Right hindlimb (tissue), 1 donor: ENCODE measurements around the gene AADAT.
A peak's percentile ranks its signal among the peaks of the same experiment; 100 is the strongest.
"Not testable (repeated sequence)": the region's sequence is repeated elsewhere in the genome, so short reads cannot be mapped to it uniquely, and the experiment has no call there.

ENCODE experiments used
- DNase-seq: peaks from one replicate; pipeline ENCODE4 v3.0.0-alpha.2; 2018

The AADAT gene

DNA sequence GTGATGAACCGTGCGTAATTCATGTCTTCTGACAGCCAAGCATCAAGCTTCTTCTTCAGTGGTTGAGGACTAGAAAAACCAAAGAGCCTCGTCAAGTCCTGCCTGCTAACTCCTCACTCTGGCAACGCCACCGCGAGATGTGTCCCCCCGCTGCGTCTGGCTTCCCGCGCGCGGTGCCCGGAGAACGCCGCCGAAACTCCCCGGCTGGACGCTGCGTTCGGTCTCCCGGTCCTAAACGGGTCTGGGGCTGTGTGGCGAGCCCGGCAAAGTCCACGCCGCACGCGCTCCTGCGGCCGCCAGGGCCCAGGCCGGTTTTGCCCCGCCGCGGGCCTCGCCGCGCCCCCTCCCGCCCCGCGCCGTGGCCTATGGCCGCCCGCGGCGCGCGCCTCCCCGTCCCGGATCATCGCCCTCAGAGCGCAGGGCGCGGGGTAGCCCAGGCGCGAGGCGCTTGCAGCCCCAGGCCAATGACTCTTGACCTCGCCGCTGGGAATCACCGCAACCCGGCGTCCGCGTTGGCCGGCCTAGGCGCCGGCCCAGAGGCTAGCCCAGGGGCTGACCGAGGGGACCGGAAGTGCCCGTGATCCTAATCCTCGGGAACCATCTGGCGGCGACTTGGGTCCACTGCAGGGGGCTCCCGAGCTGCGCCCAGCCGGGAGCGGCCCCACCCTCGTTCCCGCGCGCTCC lies at the start of gene AADAT:
Gene AADAT (minus strand): TSS at position 289 of the 684 bp plus-strand sequence. CDS start 266 bp downstream, at position 23.
- peak; percentile 88 for DNase-seq

DNA sequence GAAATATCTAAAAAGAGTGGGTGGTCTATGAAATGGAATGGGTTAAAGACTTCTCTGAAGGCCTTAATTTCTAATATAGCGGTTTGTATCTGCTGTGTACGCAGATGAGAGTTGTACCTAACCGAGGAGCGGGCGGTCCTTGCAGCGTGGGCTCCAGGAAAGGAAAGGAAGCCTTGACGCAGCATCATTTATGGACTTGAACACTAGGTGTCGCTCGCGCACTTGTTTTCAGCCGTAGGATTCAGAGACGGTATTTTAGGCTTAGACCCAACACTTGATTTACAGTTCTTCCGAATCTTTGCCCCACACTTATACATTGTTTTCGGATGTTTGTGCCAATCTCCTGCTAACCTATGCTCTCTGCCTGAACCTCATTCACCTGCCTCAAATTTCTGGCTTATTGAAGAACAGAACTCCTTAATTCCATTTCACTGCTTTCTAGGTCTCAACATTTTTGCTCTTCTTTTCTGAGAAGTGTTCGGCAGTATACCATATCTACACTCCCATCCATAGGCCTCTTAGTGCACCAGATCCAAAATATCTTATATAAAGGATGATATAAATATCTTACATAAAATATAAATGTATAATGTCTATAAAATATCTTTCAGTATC lies 48.9 kb upstream of the AADAT start:
- peak; percentile 76 for DNase-seq

DNA sequence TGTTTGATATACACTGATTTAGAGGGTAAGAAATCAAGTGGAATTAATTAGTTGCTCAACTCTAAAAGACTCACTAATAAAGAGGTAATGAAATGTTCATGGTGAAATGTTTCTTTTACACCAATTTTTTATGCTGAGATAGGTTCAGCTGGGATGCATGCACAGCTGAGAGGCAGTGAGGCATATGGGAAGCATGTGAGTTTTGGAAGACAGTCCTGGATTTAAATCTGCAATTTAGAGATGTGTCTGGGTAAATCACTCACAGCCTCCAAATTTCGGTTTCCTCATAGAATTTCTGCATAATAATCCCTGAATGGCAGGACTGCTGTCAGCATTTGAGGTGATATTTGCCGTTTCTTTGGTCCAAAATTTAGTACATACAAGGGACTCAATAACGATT lies 48.2 kb upstream of the AADAT start:
- no peak for DNase-seq

DNA sequence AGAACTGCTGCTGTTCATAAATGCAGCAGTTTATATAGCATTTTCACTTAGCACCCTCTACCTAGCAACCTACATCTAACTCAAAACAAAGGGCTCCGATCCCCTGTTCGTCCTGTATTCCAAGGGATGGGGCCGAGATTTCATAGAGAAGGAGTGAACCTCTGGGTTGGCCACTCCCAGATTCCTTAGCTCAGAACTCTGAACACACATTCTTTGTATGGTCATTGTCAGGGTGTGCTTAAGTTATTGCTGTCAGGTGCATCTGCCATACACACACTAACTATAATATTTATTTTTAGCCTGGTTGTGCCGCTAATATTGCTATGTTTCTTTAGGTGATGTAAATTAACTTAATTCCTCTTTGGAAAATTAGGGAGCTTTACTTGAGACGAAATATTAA lies 47.7 kb upstream of the AADAT start:
- no peak for DNase-seq

DNA sequence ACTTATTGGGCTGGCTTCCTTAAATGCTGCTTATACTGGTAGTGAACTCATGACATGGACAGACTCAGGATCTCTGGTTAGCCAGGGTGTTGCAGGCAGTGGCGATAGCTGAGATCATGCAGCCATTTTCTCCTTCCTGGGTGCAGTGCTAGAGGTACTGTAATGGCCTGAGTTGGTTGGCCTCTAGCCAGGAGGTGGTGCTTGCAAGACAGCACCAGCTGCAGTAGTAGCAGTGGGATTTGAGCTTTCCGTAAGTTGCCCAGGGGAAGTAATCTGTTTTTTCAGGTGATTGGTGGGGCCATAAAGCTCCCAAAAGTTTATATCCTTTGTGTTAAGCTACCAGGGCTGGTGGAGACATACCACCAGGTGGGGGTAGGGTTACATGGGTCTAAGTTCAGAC lies 45.1 kb upstream of the AADAT start:
- no peak for DNase-seq

DNA sequence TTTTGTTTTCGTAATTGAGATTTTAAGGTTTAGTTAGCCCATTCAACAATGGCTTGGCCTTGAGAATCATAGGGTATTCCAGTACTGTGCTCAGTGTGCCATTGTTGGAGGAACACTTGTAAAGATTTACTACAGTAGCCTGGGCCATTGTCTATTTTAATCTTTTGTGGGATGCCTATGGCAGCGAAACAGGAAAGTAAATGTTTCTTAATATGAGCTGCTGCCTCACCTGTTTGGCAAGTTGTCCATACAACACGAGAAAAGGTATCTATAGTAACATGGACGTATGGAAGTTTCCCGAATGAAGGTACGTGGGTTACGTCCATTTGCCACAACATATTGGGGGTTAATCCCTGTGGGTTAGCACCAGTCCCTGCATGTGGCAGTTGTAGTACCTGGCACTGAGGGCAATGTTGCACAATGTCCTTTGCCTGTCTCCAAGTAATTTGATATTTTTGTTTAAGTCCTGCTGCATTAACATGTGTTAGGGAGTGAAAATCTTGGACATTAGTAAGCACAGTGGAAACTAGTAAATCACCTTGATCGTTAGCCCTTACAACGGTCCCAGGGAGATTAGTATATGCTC lies 38.6 kb upstream of the AADAT start:
- DNase-seq: no peak

DNA sequence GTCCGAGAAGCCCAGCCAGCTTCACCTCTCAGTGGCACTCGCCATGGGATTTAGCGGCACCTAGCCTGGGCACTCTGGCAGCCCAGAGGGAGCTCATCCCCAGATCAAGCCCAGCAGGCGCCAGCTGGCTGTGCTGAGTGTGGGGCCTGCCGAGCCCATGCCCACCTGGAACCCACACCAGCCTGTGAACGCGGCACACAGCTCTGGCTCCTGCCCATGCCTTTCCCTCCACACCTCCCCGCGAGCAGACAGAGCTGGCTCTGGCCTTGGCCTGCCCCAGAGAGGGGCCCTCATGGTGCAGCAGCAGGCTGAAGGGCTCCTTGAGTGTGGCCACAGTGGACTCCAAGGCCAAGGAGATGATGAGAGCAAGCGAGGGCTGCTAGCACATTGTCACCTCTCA lies 38.0 kb upstream of the AADAT start:
- DNase-seq: no peak

DNA sequence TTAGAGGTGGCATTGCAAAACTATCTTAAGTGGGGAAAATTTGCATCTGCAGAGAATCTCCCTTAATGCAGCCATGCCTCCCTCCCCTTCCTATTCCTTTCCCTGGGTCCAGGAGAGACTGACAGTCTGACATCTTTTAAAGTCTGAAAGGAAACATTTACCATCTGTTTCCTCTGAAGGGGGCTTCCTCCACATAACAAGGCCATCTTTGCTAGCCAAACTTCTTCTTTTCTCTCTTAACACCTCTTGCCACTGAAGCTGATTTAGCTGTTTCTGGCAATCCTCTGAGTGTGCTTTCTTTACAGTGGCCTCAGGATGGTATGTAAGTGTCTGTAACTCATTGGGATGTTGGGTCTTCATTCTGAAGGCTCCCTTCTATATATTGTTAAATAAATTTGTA lies 34.6 kb upstream of the AADAT start:
- no peak for DNase-seq

DNA sequence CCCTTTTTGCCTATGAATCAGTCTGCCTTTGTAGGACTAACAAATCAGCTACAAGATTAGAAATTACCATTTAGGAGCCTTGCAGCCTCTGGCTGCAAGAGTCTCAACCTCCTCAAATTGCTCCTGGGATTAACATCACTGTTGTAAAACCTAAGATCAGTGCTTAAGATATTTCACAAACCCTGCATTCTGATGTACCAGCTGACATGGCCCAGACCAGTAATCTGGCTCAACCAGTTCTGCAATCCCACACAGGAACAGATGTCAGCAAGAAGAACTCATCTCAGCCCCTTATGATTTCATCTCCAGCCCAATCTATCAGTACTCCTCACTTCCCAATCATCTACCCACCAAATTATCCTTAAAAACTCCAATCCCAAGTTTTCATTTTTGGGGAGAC lies 32.5 kb upstream of the AADAT start:
- no peak for DNase-seq

DNA sequence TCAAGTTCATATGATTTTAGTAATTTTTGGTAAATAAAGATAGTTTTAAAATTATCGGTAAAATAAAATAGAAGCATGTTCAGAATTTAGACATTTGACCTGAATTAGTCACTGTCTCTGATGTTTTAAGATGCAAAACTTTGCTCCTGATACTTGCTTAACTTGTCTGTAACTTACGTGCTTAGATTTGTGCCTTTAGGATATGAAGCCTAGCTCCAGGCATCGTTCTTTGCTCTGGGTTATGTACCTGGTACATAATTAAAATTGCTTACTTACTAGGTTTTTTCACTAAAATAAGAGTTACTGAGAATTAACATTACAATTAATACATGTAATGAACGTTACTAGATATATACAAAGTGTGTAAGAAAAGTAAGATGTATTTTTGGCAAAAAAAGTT lies 24.9 kb upstream of the AADAT start:
- no peak for DNase-seq

DNA sequence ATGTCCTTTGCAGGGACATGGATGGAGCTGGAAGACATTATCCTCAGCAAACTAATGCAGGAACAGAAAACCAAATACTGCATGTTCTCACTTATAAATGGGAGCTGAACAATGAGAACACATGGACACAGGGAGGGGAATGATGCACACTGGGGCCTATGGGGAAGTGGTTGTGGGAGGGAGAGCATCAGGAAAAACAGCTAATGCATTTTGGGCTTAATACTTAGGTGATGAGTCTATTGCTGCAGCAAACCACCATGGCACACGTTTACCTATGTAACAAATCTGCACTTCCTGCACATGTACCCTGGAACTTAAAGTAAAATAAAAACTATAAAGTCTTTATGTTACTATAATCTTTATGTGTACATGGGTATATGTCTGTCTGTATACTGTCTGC lies 24.4 kb upstream of the AADAT start:
- DNase-seq: not testable (repeated sequence)

DNA sequence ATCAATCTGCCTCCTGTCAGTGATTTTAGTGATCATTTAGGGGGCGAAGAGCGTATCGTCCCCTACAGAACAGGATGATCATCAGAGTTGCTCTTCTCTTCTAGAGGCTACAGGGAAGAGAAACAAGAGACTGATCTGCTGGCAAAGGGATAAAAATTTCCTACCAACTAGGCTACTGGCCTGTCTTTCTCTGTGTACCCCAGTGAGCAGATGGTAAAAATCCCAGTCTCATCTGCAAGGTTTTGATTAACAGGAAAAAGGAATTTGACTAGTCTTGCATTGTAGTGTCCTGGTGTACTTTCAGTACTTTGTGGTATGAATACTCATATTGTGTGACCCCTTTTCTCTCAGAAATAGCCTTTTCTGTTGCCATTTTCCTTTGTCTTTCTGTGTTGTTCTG lies 21.8 kb upstream of the AADAT start:
- no peak for DNase-seq

DNA sequence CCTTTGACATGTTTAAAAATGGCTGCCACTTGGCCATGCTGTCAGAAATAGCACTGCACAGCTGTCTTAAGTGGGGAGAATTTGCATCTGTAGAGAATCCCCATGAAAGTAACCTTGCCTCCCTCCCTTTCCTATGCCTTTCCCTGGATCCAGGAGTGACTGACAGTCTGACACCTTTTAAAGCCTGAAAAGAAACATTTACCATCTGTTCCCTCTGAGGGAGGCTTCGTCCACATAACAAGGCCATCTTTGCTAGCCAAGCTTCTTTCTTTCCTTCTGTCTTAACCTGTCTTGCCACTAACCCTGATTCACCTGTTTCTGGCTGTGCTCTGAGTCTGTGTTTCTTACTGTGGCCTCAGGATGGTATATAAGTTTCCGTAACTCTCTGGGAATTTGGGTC lies 21.3 kb upstream of the AADAT start:
- DNase-seq: no peak

DNA sequence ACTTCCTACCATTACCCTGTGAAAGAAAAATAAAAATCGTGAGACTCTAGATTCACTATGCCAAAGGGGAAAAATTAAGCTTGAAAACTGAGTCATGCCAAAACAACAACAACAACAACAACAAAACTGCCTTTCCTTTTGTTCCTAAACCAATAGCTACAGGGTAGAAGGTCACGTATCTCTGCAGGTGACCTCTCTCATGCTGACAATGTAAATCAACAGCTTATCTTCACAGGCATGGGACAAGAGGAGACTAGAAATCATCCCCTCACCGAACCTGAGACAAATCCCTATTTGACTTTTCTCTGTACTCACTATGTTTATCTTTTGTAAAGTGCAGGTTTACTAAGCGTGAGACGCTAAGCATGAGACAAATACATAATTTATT lies 20.5 kb upstream of the AADAT start:
- DNase-seq: no peak

DNA sequence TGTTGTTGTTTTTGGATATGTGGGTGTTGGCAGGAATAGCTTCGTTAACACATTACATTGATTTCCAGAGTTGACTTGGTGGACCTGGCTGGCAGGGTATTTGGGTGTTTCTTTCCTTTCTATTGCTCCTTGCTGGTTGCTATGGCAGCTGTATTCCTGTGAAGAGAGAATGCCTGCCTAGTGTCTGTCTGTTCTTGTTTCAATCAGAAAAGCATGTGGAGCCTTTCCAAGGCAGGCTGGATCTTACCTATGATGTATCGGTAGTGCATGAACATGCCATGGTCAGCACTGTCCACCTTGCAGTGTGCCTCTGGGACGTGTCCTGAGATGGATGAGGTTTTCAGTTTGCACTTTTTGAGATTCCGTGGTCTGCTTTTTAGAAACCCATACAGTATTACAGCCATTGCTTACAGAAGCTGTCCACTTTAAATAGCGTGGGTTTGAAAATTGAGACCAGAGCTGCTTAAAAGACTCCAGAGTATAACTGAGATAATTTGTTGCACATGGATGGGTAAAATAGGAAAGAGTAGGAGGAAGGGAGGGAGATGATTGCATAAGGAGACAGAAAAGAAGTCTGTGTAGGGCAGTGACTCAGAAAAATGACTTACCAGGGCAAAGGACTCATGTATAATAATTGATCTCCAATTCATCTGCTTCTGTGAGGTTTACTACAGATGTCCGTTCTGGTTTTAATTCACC lies 20.0 kb upstream of the AADAT start:
- DNase-seq: peak; percentile 21

DNA sequence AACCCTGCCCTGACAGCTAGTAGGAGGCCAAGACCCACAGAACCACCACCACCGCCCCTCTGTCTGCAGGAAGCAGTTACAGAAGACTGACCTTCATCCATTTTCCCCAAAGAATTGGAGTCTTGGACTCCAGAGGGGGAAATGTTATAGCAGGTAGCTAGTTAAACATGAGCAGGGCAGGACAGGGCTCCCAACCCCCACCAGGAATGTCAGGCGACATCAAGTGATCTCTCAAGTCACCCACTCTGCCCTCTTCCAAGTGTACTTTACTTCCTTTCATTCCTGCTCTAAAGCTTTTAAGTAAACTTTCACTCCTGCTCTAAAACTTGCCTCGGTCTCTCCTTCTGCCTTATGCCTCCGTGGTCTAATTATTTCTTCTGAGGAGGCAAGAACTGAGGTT lies 17.1 kb upstream of the AADAT start:
- DNase-seq: no peak

DNA sequence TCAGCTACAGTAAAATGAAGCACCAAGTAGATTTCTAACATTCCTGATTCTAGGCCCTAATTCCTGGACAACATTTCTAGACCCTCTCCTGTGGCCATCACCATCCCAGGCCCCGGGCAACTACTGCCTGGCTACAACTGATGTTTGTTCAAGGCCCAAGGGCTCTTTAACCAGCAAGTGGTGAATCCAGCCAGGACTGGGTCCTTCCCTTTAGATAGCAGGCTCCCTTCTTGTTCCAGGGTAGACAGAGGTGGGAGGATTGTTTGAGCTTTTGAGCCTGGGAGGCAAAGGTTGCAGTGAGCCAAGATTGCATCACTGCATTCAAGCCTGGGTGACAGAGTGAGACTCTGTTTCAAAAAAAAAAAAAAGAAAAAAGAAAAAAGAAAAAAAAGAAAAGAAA lies 12.7 kb upstream of the AADAT start:
- no peak for DNase-seq

DNA sequence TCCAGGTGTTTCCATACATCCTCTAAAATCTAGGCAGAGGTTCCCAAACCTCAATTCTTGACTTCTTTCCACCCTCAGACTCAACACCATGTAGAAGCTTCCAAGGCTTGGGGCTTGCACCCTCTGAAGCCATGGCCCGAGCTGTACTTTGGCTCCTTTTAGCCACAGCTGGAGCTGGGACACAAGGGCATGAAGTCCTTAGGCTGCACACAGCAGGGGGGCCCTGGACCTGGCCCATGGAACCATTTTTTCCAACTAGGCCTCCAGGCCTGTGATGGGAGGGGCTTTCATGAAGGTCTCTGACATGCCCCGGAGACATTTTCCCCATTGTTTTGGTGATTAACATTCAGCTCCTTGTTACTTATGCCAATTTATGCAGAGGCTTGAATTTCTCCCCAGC lies 8.4 kb upstream of the AADAT start:
- not testable (repeated sequence) for DNase-seq

DNA sequence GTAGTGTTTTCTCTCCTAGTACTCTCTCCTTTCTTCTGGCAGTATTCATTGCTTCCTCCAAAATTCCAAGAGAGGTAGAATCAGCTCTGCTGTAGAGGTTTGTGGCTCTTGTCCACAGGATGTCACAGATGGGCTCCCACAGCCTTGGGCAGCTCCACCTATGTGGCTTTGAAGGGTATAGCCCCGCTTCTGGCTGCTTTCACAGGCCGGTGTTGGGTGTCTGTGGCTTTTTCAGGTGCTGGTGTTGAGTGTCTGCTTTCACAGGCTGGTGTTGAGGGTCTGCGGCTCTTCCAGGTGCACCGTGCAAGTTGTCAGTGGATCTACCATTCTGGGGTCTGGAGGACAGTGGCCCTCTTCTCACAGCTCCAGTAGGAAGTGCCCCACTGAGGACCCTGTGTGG lies 7.9 kb upstream of the AADAT start:
- DNase-seq: no peak

DNA sequence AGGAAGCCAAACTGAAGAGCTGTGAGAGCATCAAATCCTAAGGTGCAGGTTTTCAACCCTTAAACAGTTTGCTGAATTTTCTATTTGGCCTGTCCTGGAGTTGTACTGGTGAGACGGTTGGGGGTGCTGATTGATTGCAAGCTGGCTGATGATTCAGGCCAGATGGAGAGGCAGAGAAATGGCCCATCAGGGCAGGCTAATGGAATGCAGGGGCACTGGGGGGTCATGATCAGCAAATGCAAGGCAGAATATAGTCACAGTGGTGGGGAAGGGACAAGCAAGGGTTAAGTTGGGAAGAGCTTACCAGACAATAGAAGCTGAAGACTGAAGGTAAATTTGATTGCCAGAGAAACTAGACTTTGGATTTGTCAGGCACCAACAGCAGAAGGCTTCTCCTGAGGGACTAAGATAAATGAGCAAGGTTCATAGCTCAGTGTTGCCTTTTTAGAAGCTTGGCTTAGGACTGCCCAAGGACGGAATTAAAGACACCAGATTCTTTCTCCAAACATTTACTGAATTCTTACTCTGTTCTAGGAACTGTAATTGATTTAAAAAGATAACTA lies 4.3 kb upstream of the AADAT start:
- no peak for DNase-seq

DNA sequence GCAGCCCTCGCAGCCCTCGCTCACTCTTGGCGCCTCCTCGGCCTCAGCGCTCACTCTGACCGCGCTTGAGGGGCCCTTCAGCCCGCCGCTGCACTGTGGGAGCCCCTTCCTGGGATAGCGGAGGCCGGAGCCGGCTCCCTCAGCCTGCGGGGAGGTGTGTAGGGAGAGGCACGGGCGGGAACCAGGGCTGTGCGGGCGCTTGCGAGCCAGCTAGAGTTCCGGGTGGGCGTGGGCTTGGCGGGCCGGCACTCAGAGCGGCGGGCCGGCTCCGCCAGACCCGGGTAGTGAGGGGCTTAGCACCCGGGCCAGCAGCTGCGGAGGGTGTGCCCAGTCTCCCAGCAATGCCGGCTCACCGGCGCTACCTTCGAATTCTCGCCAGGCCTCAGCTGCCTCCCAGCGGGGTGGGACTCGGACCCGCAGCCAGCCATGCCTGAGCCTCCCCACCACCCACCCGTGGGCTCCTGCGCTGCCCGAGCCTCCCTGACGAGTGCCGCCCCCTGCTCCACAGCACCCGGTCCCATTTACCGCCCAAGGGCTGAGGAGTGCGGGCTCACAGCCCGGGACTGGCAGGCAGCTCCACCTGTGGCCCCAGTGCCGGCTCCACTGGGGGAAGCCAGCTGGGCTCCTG lies 1.4 kb upstream of the AADAT start:
- DNase-seq: no peak

DNA sequence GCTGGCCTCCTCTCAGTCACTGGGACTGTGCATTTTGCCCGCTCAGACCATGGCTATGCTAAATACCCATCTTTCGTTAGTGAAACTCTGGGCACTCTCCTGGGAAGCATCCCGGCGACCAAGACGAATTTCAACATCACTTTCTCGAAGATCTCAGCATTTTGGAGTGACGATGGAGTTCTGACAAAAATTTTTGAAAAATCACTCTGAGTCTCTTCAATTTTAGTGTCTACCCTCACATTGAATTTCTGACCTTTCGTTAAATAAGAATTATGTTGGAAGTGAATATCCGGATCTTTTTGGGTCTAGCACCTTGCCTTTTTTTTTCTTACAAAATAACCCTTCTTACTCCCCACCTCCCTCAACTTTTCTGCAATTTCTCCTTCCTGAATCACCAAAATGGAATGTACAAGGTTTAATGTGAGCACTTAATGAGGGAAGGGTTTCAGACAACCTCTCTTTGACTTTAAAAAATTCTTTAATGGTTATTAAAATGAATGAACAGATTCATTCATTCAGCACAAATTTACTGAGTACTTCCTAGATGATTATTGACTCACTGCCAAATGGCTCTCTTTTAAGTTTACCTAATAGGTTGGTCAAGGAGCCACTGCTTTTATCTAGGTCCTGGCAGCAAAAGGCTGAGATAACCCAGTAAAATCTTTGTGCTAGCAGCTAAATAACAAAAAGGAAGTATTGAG lies 746 bp upstream of the AADAT start:
- DNase-seq: no peak

DNA sequence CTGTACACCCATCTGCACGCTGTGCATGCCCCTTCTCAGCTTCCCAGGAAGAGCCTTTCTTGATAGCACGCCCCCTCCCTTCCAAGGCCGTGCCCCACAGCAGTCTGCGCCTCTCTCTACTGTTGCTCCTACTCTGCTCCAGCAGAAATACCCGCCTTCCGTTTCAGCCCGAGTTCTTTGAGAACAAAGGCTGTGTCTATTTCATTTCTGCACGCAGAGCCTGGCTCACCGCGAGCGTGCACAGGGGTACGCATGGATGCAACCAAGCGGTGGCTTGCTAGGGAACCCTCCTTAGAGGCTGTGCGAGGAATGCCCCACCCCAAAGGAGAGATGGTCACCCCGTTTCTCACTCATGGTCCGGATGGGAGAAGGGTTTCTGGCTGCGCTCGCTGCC lies 485 bp downstream of the AADAT start:
- peak; percentile 62 for DNase-seq
